Amniotic stem cell (primary cell): Measurements from ENCODE around the gene SLC37A2.
"Not testable (repeated sequence)": the region's sequence is repeated elsewhere in the genome, so short reads cannot be mapped to it uniquely, and the experiment has no call there.

Experiments used
- DNase-seq: peaks from one replicate; lab custom pipeline; 2025; lab: John Stamatoyannopoulos, UW

SLC37A2 gene

DNA sequence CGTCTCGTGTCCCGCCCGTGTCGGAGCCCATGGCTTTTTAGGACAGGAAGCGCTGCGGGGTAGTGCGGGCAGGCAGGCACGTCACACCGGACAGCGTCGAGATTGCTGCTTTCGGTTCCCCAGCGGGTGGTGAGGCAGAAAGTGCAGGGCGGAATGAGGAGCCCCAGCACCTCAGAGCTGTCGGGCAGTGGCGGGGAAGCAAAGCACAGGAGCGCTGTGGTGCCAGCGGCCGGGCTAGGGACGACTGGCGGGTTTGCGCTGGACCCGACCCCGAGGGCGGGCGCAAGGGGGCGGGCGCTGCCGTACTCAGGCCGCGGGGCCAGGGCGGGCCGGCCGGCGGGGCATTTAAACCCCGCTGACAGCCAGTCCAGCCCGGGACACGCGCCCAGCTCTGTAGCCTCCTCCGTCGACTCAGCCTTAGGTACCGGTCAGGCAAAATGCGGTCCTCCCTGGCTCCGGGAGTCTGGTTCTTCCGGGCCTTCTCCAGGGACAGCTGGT is at the start of gene SLC37A2:
Gene SLC37A2 (plus strand): TSS at position 375 of the 498 bp plus-strand sequence. CDS start 63 bp downstream, at position 438.
- peak; percentile 15 for DNase-seq

DNA sequence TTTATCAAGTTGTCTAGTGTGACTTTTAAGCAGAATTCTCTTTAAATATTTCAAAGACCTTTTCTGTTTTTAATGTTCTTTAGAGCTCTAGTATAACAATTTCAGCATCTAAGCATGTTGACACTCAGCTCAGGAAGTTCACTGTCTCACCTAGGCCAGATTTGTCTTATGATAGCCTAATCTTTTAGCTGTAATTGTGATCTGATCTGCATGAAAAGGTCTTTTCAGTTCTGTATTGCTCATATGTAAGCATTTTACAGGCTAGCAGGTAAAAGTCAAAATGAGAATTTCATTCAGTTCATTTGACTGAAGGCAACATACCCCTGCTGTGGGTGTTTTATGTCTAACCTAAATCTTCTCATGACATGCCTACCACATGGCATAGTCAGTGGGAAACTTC is 46.7 kb upstream of the SLC37A2 start:
- DNase-seq, result no peak

DNA sequence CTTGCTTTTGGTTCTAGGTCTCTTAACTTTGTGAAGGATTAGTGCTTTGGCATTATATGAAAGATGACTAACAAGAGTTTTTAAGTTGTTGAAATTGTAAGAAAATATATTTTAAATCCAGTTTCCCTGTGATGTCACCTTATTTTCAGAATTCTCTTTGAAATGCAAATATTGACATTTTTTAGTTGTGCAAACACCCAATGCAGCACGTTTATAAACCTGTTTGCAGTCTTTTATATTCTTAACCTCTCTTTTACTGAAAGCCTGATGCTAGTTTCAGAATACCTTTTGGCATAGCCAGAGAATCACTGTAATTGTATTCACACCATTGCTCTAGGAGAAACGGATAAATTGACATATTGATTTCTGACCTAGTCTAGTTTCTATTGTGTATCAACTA is 42.8 kb upstream of the SLC37A2 start:
- no peak for DNase-seq

- DNase-seq, result no peak
These were observed 40.6 kb upstream of the SLC37A2 start for GRCh38 chr11:125022551-125022950.

- no peak for DNase-seq
These were observed 37.1 kb upstream of the SLC37A2 start for GRCh38 chr11:125025968-125026367.

GRCh38 chr11:125029431-125029830 is 33.7 kb upstream of the SLC37A2 start:
- not testable (repeated sequence) for DNase-seq

DNA sequence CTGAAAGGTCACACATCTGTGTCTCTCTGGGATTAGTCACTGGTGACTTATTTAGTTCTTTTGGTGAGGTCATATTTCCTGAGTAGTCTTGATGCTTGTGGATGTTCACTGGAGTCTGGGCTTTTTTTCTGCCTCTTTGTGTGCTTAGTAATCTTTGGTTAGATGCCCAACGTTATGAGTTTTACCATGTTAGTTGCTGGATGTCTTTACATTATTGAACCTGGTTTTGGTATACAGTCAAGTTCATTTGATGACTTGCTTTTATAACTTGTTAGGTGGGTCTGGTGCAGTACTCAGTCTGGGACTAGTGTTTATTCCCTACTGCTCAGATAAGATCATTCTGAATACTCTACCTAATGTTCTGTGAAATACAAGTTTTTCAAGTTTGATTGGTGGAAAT is 26.2 kb upstream of the SLC37A2 start:
- DNase-seq, result peak; percentile 9

DNA sequence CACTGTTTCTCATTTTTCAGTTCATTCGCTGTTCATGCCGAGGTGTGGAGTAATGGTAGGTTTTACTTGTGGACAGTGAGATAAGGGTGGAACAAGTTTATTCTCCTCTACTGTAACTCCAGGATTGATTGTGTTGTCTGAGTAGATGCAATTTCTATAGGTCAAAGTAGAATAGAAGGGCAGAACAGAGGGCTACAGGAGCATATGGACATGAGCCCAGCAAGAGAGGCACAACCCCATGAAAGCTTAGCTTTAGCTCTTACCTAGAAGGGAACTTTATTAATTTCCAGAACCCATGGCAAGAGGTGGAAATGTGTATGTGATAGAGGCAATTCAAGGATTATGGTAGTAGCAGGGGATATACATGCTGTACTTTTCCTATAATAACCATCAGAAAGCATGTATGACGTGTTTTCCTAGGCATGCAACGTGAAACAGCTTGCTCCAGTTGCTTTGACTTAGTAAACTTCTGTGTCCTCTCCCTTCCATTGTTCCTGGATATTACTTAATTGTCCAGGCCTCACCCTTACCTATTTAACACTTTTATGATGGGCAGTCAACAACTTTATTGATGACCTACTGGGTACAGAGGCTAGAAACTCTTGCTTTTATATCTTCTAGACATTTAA is 13.8 kb upstream of the SLC37A2 start:
- no peak for DNase-seq

DNA sequence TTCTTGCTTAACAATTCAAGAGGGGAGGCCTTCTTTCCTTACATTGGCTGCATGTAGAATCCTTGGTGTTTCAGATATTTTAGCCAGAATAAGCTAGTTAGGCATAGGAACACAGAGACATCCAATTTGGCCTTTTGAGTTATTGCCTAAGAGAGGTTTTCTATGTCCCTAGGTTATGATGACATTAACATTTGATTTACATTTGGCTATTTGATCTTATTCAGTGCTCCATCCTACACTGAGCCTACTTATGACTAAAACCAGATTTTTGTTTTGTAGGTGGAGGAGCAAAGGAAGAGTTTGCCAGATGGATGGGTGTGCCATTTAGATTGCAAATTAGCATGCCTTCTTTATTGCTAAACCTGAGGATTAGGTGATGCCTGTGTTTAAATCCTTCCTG is 11.1 kb upstream of the SLC37A2 start:
- DNase-seq, result no peak

GRCh38 chr11:125053167-125053566 is 9.9 kb upstream of the SLC37A2 start:
- no peak for DNase-seq

DNA sequence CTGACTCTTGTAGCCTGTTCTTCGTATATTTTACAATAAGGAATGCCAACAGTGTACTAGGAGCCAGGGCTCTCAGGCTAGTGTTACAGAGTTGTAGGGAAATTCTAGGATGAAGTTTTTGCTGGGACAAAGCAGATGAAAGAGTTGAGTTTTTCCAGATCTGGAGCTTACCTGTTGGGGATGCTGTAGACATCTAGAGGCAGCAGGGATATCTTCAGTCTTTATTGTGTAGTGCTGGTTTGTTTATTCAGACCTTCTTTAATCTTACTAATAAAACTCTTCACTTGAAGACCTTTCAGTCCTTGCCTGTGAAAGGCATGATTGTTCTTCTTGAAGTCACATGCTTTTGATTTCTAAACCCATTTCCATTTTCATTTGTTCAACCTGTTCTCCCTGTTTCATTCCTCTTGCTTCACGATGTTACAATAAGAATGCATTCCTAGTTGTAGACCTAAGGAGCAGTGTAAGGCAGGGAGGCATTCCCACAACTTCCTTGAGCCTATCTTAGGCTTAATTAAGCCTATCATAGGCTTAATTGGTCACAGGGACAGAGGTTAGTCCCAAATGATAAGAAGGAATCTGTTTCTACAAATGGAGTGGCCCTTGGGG is 7.9 kb upstream of the SLC37A2 start:
- DNase-seq, result no peak

GRCh38 chr11:125056111-125056510 is 7.0 kb upstream of the SLC37A2 start:
- DNase-seq, result not testable (repeated sequence)

DNA sequence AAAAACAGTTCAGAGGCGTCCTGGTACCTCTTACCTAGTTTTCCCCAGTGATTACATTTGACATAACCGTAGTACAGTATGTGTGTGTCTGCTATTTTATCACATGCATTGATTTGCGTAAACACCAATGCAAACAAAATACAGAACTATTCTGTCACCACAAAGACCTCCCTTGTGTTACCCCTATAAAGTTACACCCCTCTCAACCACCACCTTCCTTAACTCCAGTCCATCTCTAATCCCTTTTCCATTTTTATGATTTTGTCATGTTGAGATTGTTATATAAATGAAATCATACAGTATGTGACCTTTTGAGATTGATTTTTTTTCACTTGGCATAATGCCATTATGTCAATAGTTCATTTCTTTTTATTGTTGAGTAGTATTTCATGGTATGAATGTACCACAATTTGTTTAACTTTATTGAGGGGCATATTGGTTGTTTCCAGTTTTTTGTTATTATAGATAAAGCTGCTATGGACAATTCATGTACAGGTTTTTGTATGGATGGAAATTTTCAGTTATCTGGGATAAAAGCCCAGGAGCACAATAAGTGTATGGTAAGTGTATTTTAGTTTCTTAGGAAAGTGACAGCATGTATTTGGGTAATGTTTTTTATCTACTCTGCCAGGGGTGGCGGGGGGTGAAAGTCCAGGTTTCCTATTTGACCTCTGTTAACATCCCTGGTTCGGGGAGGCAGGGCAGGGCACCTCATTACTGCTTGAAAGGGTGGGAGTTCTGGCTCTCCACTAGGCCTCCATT is 6.0 kb upstream of the SLC37A2 start:
- DNase-seq, result no peak

DNA sequence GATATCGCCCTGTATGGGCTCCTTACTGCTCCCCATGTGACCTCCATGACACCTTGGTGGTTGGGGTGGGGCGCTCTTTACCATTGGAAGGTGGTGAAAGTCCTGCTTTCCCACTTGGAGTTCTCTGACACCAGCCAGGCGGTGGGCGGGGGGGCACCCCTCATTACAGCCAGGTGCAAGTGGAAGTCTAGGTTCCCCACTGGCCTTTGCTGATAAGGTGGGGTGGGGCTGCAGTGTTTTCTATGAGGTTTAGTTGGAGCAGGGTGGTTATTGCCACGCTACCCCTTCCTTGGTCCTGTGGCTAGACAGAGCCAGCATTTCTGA is 5.5 kb upstream of the SLC37A2 start:
- no peak for DNase-seq

- no peak for DNase-seq
These were observed 1.8 kb upstream of the SLC37A2 start for GRCh38 chr11:125061281-125061680.

GRCh38 chr11:125062218-125062930 is 731 bp upstream of the SLC37A2 start:
- DNase-seq, result no peak

GRCh38 chr11:125063429-125064043 is 431 bp downstream of the SLC37A2 start:
- DNase-seq, result no peak

DNA sequence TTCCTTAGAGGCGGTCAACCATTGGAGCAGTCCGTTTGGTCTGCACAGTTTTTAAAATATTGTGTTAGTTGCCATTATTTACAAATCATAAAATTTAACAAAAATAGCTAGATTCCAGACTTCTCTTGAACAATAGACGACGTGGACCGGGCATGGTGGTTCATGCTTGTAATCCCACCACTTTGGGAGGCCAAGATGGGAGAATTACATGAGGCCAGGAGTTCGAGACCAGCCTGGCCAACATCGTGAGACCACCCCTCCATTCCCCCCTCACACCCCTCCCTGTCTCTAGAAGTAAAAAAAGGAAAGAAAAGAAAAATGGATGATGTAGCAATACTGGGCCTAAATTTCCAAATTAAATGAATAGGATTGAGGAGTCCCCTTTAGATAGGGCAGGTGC is 965 bp downstream of the SLC37A2 start:
- no peak for DNase-seq

GRCh38 chr11:125068368-125068767 is 5.3 kb downstream of the SLC37A2 start:
- no peak for DNase-seq

DNA sequence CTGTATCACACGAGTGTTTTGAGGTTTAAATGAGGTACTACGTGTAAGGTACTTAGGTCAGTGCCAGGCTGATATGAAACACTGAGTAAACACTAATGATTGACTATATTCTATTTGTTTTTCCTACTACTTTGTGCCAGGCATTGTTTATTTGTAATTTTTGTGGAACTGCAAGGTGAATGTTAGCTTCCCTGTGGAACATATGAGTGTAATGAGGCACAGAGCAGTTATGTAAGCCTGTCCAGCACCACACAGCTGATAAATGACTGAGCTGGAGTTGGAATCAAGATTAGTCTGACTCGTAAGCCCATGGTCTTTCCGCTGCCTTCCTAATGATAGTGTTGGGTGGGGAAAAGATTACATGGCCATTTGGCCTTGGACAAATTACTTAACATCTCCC is 5.9 kb downstream of the SLC37A2 start:
- DNase-seq, result no peak

DNA sequence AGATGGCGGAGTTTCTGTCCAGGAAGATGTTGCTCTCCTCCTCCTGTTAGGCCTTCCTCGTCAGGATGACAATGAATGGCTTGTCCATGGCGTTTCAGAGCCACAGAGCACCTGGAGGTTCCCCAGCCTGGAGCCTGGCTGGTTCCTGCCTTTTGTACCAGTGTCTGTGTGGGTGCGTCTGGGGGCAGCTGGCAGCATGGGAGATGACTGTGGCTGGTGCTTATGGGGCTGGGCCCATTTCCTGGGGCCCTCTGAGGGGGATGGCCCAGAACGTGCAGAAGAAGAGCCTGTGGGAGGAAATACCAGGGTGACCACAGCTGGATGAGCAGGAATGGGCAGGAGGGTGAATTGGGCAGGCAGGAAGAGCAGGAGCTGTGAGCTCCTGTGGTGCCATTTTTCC is 6.7 kb downstream of the SLC37A2 start:
- DNase-seq, result no peak

- DNase-seq, result no peak
These were observed 7.7 kb downstream of the SLC37A2 start for GRCh38 chr11:125070699-125071254.
